Measurements from ENCODE around the gene ZBTB33.

The ZBTB33 gene

DNA sequence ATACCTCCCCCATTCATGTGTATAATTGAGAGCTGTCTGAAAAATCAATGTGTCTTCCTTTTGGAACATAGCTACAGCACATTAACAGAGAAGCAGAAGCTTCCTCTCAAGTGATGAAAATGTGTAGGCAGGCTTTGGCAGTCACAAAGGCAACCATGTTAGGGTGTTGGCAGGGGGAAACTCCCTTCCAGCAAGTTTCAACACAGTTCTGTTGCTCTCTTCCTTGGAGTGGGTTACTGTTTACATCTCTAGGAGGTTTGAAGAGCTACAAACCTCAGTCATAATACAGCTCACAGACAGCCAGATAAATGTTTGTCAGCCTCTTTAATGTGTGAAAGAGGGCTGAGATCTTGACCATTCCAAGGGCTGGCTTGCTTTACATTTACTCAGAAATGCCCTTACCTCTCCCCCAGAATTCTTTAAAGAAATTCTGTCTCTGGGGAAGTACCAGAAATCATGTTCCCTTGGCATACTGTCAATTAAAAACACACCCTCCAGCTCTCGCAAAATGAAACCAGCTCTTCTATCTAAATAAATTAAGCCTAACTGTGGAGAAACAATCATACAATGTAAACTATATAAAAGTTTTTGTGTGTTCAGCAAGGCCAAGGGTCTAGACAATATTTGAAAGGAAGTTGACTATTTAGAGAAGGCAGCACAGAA is 18.9 kb downstream of the ZBTB33 start:
- no peak for DNase-seq

DNA sequence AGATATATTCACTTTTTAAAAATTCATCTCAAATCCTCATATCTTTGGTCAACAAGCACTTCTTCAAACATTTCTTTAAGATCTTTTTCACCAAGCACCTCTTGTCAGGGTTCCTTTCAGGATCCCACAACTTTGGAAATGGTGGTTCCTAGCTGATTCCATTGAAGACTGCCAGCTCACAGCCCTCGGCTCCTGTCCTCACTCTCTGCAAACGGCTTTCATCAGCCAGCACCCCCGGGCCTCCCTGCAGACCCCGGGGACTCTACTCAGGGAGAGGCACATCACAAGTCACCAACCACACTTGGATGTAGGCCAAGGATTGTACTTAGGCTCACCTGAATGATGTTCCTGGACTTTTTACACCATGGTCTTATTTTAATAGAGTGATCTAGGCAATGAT is 20.0 kb downstream of the ZBTB33 start:
- no peak for DNase-seq

DNA sequence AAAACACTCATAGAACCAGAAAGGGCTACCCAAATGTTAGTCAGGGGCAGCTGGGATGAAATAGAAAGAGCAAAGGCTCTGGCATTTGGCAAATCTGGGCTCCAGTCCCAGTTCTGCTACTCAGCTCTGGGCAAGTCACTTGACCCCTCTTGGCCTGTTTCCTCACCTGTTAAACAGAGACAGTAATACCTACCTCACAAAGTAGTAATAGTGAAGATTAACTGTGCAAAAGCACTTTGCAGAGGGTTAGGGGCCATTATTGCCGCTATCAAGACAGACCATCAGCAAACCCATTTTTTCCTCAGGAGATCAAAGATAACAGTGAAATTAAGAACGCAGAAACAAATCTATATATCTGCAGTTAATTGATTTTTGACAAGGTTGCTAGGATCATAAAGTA is 20.6 kb downstream of the ZBTB33 start:
- DNase-seq = no peak

DNA sequence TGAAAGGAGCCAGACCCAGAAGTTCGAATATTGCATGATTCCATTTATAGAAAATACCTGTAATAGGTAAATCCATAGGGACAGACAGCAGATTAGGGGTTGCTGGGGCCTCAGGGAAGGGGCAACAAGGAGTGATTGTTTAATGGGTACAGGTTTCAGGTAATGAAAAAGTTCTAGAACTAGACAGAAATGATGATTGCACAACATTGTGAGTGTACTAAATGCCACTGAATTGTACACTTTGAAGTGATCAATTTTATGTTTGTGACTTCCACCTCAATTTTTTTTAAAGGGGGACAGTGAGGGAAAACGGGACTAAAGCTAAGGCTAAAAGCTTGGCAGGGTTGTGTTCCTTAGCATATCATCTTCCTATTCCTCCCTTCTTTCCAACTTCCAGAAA is 23.5 kb downstream of the ZBTB33 start:
- DNase-seq = no peak

DNA sequence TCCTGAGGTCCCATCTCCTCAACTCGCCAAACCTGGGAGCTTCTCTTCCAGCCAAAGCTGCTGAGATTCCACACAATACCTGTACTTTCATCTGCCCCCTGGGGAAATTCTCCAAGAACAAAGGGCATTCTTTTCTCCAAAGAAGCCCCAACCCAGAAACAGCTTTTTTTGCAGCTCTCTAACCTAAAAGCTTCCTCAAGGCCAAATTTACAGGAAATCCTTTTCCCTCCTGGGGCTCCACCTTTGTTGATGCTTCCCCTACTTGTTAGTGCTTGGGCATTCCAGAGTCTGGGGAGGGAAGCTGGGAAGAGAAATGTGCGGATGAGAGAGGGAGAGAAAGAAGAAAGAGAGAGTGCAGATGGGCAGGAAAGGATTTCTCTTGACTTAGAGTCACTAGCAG is 24.3 kb downstream of the ZBTB33 start:
- DNase-seq = no peak

DNA sequence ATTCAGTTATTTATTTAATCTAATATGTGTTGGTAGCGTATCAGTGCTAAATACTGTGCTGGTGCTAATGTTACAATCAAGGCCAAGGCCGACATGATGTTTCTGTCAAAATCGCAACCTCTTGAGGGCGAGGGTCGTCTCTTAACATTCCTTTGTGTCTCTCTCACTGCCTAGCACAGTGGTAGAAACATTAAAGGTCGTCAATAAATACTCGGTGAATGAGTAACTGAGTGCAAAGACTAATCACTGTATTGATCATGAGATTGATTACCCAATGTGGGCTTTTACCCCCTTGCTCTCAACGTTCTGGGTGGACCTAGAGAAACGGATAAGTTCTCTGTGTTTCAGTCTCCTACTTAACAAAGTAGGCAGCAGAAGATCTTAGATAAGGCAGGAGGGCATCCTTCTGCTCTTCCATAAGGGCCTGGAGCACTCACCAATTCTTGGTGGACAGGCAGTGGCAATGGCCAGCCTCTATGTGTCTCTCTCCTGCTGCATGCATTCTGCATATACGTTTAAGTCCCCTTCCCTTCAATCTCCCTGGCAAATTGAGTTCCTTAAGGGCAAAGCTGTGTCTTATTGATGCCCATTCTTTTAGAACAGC is 30.5 kb downstream of the ZBTB33 start:
- no peak for DNase-seq

DNA sequence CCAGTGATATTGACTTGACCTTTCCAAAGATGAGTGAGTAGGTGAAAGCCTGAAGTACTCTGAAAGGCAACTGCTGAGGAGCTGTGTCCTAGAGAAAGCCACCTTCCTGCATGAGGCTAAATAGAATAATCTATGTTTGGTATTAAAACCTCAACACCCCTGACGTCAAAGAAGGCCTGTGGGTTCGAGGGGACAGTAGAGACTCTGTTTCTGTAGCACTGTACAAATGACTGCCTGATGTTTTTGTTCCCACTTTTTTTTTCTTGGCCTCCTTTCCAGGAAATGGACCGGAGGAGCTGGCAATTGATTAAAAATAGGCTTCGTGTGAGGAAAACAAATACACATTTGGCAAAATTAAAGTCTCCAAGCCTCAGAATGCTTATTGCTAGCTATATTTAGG is 31.1 kb downstream of the ZBTB33 start:
- DNase-seq = no peak

DNA sequence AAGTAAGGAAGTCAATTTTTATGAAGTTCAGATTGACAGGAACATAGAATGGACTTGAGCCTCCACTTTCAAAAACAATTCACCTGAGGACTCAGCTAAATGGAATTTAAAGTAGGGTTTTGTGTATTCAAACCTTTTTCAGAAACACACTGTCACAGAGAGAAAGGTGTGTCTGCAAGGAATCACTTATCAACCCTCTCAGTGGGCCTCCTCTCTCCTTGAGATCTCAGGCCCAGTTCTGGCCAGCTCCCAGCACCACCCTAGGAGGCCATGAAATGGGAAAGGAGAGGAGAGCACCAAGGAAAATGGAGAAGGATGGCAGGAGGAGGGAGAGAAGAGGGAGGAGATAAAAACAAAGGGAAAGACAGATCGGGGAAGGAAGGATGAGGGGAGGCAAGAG is 32.1 kb downstream of the ZBTB33 start:
- DNase-seq = no peak

DNA sequence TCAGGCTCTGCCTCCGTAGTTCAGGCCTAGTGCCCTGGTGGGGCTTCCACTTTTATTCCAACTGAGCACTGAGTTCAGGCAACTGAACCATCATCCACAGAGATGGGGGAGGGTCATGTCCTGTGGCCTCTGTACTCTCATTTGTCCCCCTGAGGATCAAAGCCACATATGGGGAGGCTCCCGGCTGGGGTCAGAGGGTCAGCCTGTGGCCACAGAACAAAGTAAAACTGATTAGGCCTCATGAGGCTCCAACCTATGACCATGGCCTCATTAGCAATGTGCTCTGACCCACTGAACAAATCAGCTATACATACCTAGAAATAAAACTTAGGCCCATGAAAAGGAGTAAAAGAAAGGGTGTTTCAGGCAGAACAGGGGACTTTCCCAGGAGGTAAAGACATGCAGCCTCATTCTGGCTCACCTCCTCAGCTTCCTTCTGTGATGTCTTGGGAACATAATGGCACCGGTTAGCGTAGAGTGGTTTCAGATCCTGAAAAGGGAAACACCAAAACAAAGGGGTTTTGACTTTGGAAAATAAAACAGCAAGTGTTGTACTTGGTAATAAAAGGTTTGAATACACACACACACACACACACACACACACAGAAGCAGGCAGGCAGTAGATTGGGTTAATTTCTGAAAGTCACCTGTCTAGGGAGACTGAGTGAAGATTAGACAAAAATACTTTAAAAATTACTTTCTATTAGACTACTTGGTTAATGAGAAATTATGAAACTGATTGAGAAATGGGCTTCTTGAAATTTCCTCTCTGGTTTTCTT is 36.3 kb downstream of the ZBTB33 start:
- no peak for DNase-seq

DNA sequence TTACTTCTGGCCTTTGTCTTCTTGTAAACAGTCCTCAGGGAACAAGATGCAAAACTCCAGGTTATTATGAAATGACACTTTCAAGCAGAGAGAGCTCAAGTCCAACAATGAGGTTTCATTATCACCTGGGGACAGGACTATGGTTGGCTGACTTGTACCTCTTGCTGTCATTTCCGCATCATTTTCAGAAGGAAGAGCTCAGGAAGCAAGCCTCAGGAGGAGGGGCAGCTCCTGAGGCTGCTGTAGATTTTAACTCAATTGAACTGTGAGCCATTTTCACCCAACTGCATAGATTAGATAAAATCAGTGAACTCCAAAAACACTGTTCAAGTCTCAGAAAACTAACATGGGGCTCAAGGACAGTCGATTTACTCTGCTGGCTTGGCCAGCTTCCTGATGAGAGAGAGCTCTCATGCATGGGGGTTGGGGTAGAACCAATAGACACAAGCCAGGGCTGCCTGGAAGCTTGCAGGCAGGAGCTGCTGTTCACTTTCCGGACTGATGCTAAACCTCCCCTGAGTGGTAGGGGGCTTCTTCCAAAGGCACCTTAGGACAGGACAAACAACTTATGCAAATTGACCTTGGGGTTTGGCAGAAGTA is 37.0 kb downstream of the ZBTB33 start:
- no peak for DNase-seq

DNA sequence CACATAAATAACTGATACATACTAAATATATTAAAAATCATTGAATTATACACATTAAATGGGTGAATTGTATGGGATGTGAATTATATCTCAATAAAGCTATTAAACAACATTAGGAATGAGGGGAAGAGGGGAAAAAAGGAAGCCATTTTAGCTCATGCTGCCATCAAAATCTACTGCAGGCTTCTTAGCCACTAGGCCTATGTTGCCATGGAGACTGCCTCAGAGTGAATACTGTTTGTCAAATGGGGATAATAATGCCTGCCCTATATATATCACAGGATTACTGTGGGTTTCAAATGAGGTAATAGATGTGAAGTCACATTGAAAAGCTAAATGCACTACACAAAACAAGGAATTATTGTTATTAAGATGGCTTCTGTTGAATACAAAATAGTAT is 39.5 kb downstream of the ZBTB33 start:
- no peak for DNase-seq

DNA sequence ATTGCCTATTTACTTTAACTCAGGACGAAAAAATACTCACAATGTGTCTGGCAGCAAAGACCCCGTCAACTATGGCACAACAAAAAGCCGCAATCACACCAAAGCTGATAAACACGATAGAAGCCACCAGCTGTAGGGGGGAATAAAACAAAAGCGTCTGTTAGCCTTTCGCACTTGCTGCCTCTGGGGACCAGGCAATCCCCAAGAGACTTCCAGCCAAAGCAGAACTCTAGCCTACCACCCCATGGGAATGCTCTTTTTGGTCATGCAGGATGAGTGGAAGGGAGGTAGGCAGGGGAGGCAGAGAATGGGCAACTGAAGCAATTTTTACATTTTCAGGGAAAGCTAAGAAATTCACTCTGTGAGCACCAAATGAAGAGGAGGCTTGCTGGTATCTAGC is 40.6 kb downstream of the ZBTB33 start:
- DNase-seq = no peak

DNA sequence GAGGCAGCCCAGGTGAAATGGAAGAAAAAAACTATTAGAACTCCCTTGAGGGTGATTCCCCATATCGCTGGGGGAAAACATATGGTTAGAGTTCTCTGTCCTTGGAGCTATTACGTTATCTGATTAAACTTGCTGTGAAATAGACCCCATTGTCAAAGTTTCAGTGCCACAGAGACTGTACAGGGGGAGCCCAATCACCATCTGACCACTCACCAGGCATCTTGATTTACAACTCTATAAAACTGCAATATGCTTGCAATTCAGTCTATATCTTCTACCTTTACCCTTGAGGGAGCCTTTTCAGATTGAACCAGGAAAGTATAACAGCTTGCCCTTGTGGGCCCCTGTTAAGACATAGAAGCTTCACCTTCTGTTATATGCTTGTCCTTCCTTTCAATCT is 42.4 kb downstream of the ZBTB33 start:
- DNase-seq = no peak

DNA sequence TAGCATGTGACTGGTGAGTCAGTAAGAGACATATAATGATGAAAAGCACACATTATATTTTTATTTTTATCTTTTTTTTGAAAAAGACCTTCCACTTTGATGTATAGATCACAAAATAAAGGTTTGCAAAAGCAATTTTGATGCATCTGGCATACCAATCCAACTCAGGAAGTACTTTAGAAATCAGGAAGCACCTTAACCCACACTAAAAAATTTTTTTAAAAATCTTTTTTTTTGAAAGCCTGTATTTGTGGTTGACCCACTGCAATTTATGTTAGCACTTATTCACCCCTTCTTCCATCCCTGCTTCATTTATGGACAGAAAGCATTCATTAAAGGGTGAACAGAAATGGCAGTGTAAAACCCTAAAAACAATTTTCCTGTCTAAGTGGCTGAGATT is 44.0 kb downstream of the ZBTB33 start:
- no peak for DNase-seq

DNA sequence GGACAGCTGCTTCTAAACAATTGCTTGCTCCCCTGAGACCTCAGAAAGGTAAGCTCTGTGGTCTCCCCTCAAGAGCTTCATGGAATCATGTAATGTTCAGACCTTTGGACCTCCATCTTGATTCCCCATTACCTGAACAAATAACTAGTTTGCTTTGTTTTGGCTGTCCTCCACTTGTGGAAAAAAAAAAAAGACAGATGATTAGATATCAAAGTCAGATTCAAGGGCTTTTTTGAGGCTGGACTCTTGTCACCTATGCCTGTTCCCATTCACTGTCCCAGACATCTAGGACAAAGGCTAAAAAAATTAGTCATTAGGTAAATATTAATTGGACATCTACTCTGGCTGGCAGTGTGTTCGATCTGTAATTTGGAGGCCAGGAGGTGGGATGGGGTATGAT is 47.3 kb downstream of the ZBTB33 start:
- DNase-seq = no peak

DNA sequence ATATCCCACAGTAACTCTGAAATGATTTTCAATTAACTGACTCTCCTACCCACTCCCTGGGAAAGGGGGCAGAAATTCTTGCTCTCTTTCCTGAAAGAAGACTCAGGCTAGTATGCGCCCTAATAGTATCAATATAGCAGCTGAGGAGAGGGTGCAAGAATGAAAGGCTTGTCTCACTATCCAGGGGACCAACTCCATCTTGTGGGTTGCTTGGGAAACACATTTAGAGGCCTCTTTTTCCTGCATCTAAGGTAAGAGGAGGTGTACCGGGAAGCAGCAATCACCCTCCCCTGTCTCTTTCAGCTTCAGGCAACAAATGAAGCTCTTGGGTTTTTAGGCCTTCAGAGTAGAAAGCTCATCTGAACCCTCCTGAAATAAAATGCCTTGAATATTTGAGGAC is 49.3 kb downstream of the ZBTB33 start:
- DNase-seq = no peak

DNA sequence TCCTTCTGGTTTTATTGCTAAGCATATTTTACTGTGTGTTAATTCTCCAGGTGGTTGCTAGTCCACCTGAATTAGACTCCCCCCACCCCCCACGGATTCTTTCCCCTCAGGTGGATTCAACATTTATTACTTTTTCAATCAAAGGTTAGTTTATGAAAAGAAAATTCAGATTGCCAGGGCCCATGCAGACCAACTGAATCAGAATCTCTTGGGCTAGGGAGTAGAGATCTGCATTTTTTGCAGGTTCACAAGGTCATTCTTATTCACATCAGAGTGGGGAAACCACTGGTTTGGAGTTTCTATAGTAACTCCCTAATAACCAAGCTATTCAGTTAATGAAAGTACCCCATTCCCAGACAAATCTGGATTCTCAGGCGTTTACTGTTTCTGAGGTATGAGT is 50.9 kb downstream of the ZBTB33 start:
- no peak for DNase-seq

DNA sequence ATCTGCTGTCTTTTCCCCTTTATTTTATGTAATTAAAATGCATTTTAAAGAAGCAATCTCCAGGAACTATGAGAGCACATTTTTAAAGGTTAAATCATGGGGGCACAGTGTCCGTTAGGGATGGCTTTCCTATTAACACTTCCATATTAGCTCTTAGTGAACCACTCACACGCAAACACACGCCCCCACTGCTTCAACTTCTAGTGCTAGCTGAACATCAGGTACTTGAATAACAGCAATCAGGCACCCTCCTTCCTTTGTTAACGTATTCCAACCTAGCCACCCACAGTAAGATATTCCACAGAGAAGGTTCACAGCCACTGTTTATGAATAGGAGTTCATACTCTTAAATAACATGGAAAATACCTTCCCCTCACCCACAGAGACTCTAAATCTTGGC is 51.3 kb downstream of the ZBTB33 start:
- DNase-seq = no peak

DNA sequence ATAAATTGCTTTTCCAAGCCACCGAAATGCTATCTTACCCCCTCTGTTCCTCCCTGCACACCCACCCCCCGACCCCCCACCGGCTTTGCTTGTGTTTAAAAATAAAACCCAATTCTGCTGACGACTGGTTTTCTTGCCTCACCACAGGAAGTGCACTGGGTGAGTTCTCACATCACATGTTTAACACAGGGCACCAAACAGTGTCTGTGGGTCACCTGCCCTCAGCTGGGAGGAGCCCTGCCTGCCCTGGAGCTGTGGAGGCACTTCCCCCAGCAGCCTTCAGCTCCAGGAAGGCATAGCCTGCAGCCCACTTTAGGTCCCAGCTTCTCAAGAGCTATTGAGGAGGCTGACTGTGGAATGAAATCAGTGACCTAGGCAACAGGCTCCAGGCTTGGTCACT is 51.8 kb downstream of the ZBTB33 start:
- DNase-seq = no peak

DNA sequence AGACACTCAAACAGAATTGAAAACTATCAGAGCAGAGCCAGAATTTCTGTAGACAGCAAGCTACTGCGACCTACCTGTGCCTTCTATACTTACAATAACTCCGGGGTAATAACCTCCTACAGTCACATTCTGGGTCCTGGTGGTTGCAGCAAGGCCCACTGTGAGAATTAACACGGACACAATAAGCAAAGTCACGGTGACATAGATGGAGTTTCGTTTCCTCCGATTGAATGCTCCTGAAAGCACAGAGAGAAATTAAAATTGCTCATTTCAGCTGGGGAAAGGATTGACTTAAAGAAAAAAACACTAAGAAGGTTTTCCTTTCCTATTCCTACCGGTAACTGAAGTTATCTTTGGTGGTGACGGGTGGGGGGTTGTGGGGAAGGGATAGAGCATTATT is 53.6 kb downstream of the ZBTB33 start:
- DNase-seq = no peak

DNA sequence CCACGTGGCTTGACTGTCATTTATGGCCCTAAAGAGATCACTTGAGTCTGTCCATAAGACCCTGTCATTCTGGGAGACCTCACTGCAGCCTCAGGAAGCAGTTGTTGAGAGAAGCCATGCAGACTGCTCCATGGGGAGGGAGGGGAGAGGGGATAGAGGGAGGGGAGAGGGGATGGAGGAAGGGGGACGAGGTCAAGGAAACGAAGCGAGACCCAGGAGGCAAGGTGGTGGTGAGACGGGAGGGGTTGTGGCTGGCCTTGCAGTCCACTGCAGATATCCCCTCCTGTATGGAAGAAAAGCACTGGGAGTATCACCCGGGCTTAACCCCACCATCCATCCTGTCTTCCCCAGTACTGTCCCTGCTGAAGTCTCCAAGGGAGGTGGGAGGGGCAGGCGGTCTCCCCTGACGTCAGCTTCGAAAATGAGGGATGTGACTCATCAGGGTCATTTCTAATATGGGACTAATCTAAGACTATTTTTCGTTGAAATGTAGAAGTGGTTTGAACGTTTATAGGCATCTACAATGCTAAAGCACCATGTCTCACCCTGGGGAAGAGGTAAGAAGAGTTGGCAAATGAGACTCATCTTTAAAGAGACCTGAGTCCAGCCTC is 55.0 kb downstream of the ZBTB33 start:
- DNase-seq = no peak

DNA sequence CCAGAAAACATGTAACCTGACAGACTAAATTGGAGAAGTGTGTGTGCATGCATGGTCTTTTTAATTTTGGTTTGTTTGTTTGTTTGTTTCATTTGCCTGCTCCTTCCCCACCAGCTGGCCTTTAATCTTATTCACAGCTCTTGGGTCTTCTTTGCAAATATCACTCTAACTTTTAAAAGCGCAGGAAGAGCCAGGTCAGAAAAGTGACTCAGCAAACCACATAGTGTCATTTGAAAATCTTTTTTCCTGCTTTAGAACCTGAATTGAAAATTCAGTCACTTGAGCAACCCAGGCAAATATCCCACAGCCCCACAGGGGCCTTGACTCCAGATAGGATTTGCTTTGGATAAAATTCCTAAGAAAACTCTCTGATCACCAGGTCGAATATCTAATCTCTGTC is 56.0 kb downstream of the ZBTB33 start:
- DNase-seq = no peak

Measured in right hindlimb (tissue), 1 donor.